Activated T-cell treated with anti-CD3 and anti-CD28 coated beads, Interleukin-2, amount 50 U/mL, for 72 hours (primary cell): ENCODE results near the gene MT3. TPM values are rescaled to one million over a fixed set of nuclear protein-coding genes. Genes with fewer than 3 reads are reported as not detected.
"Not testable (repeated sequence)": the region's sequence is repeated elsewhere in the genome, so short reads cannot be mapped to it uniquely, and the experiment has no call there.

Source experiments
- ATAC-seq, 2 donors: fragments of 150-1000 bp; cut with Tn5 transposase; replicated peaks in 1 of 2; 2 replicates each; pipeline ENCODE4 v1.10.0; 2021; ENCODE audit warnings: moderate library complexity in 2 of 2, mild to moderate bottlenecking in 1 of 2
- DNase-seq, 2 donors: peaks; one replicate each; pipeline ENCODE4 v3.0.0; 2021 to 2022; ENCODE audit warnings: mixed read lengths in 1 of 2
- H3K27ac Mint-ChIP-seq: one replicate; pipeline ENCODE4 v1.8.0; 2022; ENCODE audit warnings: mild to moderate bottlenecking, moderate library complexity, mixed read lengths
- H3K27me3 Mint-ChIP-seq: one replicate; pipeline ENCODE4 v1.8.0; 2022; ENCODE audit warnings: low read depth, mixed read lengths
- H3K36me3 Mint-ChIP-seq, 2 donors: one replicate each; pipeline ENCODE4 v1.8.0; 2022; ENCODE audit warnings: mixed read lengths in 2 of 2, mild to moderate bottlenecking in 1 of 2; ENCODE audit not compliant: insufficient read depth in 2 of 2
- H3K4me1 Mint-ChIP-seq: one replicate; pipeline ENCODE4 v1.8.0; 2022; ENCODE audit warnings: low read depth, mixed read lengths
- H3K4me3 Mint-ChIP-seq, 2 donors: one replicate each; pipeline ENCODE4 v1.8.0; 2022; ENCODE audit warnings: mild to moderate bottlenecking in 2 of 2, mixed read lengths in 2 of 2, moderate library complexity in 2 of 2
- H3K9me3 Mint-ChIP-seq, 2 donors: one replicate each; pipeline ENCODE4 v1.8.0; 2022; ENCODE audit warnings: mixed read lengths in 2 of 2
- total RNA-seq, 2 donors: library from RNA; stranded (reverse); gene quantifications; one replicate each; pipeline ENCODE4 v1.2.3, GENCODE V29; 2022

MT3 gene
- total RNA-seq, 2 donors from 2014 or later = 3.9 to 6.8 TPM

DNA sequence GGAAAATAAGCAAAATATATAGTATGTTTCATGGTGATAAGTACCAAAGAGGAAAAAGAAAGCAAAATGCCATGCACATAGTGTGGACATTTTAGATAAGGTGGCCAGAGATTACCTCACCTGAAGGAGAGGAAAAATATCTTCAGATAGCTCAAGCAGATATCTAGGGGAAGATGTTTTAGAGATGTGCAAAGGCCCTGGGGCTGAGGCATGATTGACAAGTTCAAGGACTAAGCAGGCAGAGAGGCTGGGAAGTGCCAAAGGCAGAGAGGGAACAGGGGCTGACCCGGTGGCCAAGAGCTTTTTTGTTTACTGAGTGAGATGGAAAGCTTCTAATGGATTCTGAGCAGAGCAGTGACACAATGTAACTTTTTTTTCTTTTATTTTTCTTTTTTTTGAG is 28.9 kb upstream of the MT3 start:
- Mint-ChIP-seq H3K27me3 (no peaks in the 10 kb centered on the region), H3K27ac (no peak overlapping the region), H3K4me3 (no peak overlapping the region), H3K4me1 (no peaks in the 10 kb centered on the region), H3K36me3 (no peaks in the 10 kb centered on the region), H3K9me3 (no peaks in the 10 kb centered on the region)
- ATAC-seq = no peak
- no peak for DNase-seq

DNA sequence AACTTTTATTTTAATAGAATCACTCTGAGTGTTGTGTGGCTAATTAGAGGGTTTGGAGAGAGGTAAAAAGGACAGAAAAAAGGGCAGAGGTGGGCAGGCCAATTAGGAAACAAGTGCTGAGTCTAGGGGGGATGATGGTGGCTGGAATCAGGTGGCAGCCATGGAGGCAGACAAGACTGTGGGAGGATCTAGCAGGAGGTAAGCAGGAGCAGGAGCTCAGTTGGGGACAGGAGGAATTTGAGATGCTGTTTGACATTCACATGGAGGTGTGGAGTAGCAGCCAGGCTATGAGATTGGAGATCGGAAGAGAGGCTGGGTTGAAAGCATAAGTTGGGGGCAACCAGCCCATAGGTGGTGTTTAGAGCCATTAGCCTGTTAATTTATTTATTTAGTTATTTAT is 28.2 kb upstream of the MT3 start:
- H3K27ac Mint-ChIP-seq = no peak overlapping the region
- DNase-seq = no peak

DNA sequence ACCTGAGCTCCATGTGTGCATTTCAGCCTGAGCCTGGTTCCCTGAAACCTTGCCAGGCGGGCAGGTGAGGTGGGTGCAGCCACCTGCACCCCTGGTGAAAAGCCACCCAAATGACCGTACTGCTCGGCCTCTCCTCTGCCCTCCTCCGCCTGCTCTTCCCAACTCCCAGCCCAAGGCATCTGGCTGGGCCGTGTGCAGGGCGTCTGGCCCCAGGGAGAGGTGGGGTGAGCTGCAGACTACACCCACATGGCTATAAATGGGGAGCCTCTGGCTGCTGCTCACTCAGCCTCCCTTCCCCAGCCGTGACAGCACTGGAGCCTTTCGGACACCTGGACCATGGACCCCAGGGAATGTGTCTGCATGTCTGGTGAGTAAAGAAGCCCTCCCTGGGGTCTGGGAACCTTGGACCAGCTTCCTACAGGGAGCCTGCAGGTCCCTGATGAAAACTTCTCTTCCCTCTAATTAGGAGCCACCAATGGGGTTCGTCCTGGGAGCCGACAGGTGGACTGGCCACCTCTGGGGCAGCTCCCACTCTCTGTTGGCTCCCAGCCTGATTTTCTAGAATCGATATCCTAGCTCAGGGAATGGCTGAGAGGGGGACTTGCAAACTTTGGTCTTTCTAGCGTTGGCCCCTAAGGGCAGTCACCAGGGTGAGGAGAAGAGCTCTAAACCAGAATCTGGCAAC is 24.4 kb upstream of the MT3 start, which contains the start of gene MT4:
Gene MT4 (plus strand): TSS at position 281 of the 685 bp plus-strand sequence. CDS start 56 bp downstream, at position 337.
- DNase-seq = no peak
- H3K36me3 Mint-ChIP-seq = no peaks in the 10 kb centered on the region
- ATAC-seq = no peak
- H3K4me1 Mint-ChIP-seq = no peaks in the 10 kb centered on the region
- no peak within 1 kb of the TSS for H3K4me3 Mint-ChIP-seq
- peak within 1 kb of the TSS; percentile 67 for H3K27ac Mint-ChIP-seq
- no peaks in the 10 kb centered on the region for H3K9me3 Mint-ChIP-seq
- peaks cover 6% of the 10 kb centered on the region for H3K27me3 Mint-ChIP-seq

More for the DNA sequence above, 28.2 kb upstream of the MT3 start:
- Mint-ChIP-seq H3K9me3 (no peaks in the 10 kb centered on the region), H3K4me1 (no peaks in the 10 kb centered on the region), H3K27me3 (no peaks in the 10 kb centered on the region), H3K36me3 (no peaks in the 10 kb centered on the region), H3K4me3 (no peak overlapping the region)
- no peak for ATAC-seq

DNA sequence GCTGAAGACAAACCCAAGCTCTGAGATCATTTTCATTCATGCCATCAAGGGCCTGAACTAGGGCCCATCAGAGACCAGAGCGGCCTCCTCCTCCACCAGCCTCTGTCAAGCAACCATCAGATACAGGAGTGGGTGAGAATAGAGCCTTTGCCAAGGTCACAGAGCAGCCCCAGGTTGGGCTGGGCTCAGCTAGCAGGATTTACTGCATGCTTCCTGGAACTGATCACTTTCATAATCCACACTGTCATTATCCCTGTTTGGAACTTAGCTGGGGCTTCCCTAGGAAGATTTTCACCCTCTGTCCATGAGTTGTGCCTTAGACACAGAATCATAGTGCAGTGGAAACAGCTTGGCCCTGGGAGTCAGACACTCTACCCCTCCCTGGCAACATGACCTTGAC is 19.4 kb upstream of the MT3 start:
- H3K27ac Mint-ChIP-seq = no peak overlapping the region
- H3K36me3 Mint-ChIP-seq = no peaks in the 10 kb centered on the region
- H3K4me3 Mint-ChIP-seq = no peak overlapping the region
- H3K9me3 Mint-ChIP-seq = peaks cover 1 to 2% of the 10 kb centered on the region in 2 donors
- no peaks in the 10 kb centered on the region for H3K4me1 Mint-ChIP-seq
- peaks cover 6% of the 10 kb centered on the region for H3K27me3 Mint-ChIP-seq
- no peak for ATAC-seq
- DNase-seq = no peak

DNA sequence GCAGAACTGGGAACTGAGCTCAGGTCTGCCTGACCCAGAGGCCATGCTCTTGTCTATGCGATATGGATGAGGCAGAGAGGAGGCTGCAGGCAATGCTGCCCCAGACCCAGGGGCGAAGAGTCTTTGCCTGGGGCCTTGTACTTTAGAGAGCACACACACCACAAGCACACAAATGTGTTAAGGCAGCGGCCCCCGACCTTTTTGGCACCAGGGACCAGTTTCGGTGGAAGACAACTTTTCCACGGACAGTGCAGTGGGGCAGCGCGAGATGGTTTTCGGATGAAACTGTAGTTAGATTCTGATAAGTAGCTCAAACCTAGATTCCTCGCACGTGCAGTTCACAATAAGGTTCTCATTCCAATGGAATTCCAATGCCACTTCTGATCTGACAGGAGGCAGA is 17.8 kb upstream of the MT3 start:
- no peak for ATAC-seq
- no peak for DNase-seq
- Mint-ChIP-seq H3K27ac (no peak overlapping the region), H3K9me3 (peaks cover 1 to 2% of the 10 kb centered on the region in 2 donors), H3K27me3 (peaks cover 6% of the 10 kb centered on the region), H3K4me3 (no peak overlapping the region), H3K4me1 (peaks cover 1% of the 10 kb centered on the region), H3K36me3 (no peaks in the 10 kb centered on the region)

DNA sequence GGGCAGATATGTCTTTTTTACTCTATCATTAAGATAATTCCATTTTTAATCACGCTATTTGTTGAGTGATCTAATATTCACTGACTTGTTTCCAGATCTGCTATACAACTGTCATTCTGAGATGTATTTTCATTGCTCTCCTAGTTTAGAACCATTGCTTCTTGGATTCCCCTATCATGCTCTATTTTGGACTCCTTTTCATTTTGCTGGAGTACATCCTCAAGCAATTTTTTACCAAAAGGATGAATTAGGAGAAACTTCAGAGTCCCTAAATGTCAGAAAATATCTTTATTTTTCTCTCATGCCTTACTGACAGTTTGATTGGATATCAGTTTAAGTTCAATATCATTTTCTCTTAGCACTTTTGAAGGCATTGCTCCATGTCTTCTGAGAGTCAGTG is 14.7 kb upstream of the MT3 start:
- Mint-ChIP-seq H3K4me3 (no peak overlapping the region), H3K27ac (no peak overlapping the region), H3K9me3 (peaks cover 1 to 2% of the 10 kb centered on the region in 2 donors), H3K4me1 (peaks cover 10% of the 10 kb centered on the region), H3K27me3 (no peaks in the 10 kb centered on the region), H3K36me3 (no peaks in the 10 kb centered on the region)
- DNase-seq (no peak), ATAC-seq (no peak)

DNA sequence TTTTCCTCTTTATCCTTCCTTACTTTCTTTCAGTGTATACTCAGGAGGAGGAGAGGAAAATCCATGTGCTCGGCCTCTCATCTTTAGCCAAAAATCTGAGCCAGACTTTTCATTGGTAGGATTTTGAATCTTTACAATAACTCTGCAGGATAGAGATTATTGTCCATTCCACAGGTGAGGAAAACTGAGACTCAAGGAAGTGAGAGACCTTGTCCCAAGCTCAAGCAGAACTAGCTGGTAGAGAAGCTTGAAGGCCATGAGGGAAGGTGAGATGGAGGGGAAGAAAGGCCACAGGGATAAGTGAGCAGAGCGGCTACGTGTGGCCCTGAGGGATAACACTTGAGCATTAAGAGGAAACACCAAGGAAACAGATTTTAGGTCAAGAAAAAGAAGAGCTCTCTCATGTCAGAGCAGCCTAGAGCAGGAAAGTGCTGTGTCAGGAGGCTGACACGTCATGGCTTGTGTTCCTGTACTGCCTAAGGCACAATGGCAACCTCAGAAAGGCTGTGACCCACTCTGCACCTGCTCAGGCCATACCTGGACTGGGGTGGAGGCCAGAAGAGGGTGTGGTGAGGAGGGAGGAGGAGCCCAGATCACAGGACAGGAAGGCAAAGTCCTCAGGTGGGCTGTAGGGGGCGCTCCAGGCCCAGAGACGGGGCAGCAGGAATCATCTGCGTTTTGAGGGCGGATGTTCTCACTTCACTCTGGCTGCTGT is 12.6 kb upstream of the MT3 start:
- DNase-seq (peak; percentile 89 to 92), ATAC-seq (peak; percentile 100)
- no peaks in the 10 kb centered on the region for H3K36me3 Mint-ChIP-seq
- peak overlapping the region; percentile 60 for H3K27ac Mint-ChIP-seq
- peaks cover 1 to 2% of the 10 kb centered on the region in 2 donors for H3K9me3 Mint-ChIP-seq
- H3K4me3 Mint-ChIP-seq = no peak overlapping the region
- H3K27me3 Mint-ChIP-seq = no peaks in the 10 kb centered on the region
- peaks cover 14% of the 10 kb centered on the region for H3K4me1 Mint-ChIP-seq

DNA sequence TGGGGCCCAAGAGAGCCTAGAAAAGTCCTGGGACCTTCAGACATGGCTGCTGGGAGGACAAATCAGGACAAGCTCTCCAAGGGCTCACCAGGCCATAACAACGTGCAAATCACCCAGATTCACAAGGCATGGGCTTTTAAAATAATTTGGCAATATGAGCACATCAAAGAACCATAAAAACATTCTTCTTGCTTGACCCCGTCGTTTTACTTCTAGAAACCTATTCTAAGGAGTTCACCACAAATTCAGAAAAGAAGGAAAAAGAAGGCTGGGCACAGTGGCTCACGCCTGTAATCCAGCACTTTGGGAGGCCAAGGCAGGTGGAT is 12.1 kb upstream of the MT3 start:
- Mint-ChIP-seq H3K36me3 (no peaks in the 10 kb centered on the region), H3K27me3 (no peaks in the 10 kb centered on the region), H3K9me3 (peaks cover 1 to 2% of the 10 kb centered on the region in 2 donors), H3K4me1 (peaks cover 18% of the 10 kb centered on the region), H3K27ac (peak overlapping the region; percentile 60), H3K4me3 (no peak overlapping the region)
- DNase-seq (no peak), ATAC-seq (no peak)

DNA sequence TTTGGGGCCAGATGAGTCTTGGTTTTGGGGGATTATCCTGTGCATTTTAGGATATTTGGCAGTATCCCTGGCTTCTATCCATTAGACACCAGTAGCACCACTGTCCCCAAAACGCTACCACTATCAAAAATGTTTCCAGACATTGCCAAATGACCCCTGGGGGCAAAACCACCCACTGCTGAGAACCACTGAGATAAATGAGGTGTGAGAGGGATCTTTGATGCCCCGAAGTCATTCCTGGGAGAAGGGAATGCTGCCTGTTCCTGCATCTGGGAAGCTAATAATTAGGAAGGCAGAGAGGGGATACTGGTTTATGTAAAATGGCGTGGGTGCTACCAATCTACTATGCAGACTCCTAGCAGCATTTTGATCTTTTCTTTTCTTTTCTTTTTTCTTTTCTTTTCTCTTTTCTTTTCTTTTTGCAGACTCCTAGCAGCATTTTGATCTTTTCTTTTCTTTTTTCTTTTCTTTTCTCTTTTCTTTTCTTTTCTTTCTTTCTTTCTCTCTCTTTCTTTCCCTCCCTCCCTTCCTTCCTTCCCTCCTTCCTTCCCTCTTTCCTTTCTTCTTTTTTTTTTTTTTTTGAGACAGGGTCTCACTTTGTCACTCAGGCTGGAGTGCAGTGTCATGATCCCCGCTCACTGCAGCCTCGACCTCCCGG is 8.8 kb upstream of the MT3 start:
- no peaks in the 10 kb centered on the region for H3K36me3 Mint-ChIP-seq
- H3K27ac Mint-ChIP-seq = no peak overlapping the region
- no peak overlapping the region for H3K4me3 Mint-ChIP-seq
- peaks cover 18% of the 10 kb centered on the region for H3K4me1 Mint-ChIP-seq
- DNase-seq (no peak), ATAC-seq (no peak)
- no peaks in the 10 kb centered on the region for H3K9me3 Mint-ChIP-seq
- H3K27me3 Mint-ChIP-seq = no peaks in the 10 kb centered on the region

DNA sequence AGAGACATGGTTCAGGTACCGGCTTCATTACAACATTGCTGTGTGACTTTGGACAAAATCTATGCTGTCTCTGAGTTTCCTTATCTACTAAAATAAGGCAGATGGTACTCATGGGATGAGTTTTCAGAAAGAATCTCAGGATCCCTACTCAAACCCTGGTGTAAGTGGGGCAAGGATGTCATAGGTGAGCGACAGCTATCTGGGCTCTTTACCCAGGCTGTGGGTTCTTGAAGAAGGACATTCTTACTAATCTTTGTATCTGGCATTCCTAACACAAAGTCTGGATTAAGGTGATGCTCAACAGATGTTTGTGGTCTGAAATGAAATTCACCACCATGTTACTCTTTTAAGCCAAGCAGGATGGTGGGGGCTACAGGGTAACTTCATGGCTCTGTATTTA is 6.4 kb upstream of the MT3 start:
- DNase-seq, H3K4me3 Mint-ChIP-seq, H3K9me3 Mint-ChIP-seq, H3K27ac Mint-ChIP-seq, H3K4me1 Mint-ChIP-seq, ATAC-seq, H3K36me3 Mint-ChIP-seq: not testable (repeated sequence)
- peaks cover 14% of the 10 kb centered on the region for H3K27me3 Mint-ChIP-seq

DNA sequence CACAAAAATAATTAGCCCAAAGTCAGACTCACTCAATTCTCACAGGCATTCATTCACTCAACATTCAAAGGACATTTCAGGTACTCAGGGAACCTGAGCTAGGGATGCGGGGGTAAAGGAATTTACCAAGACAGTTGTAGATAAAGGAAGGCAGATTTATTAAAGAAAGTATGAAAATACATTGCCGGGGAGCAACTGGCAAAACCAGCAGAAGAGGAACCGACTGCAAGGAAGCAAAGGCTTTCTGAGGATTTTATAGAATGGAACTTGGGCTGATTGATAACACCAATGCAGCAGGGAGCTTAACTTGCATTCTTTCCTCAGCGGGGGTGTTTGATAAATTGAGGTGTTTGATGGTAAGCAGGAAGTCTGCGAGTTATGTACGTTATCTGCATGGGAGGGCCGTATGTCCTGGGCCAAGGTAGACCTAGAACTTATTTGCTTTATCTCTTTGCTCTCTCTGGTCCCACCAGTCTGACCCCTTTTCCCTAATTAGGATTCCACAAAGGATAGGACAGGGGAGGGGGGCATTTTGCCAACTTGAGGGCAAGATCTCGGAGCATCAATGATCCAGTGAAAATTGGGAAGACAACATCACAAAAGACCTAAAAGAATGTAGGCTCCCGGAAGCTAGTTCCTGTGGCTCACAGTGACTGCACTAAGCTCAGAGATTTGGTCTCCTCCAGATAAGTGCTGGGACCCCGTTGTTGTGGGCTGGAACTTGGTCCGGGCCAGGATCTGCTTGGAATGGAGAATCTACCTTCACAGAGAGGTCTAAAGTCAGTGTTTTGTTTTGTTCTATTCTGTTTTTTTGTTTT is 5.8 kb upstream of the MT3 start:
- Mint-ChIP-seq H3K4me3 (no peak overlapping the region), H3K27me3 (peaks cover 20% of the 10 kb centered on the region)

DNA sequence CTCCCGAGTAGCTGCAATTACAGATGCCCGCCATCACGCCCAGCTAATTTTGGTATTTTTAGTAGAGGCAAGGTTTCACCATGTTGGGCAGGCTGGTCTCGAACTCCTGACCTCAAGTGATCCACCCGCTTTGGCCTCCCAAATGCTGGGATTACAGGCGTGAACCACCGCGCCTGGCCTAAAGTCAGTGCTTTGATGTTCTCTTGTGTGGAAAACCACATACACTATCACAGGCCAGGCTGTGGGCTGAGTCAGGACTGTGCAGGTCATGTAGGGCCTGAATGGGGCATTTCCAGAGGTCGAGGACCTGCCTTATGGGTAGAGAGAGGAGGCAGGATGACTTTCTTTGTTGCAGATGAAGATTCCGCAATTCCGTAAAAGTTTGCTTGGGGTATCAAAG is 5.1 kb upstream of the MT3 start:
- Mint-ChIP-seq H3K27ac (no peak overlapping the region), H3K27me3 (peaks cover 26% of the 10 kb centered on the region), H3K36me3 (no peaks in the 10 kb centered on the region), H3K4me3 (no peak overlapping the region), H3K9me3 (no peaks in the 10 kb centered on the region), H3K4me1 (peaks cover 12% of the 10 kb centered on the region)
- DNase-seq = no peak
- no peak for ATAC-seq

More for the DNA sequence above, 5.8 kb upstream of the MT3 start:
- no peak overlapping the region for H3K27ac Mint-ChIP-seq
- ATAC-seq (no peak), DNase-seq (no peak)
- peaks cover 8% of the 10 kb centered on the region for H3K4me1 Mint-ChIP-seq
- H3K9me3 Mint-ChIP-seq = no peaks in the 10 kb centered on the region
- H3K36me3 Mint-ChIP-seq = no peaks in the 10 kb centered on the region

DNA sequence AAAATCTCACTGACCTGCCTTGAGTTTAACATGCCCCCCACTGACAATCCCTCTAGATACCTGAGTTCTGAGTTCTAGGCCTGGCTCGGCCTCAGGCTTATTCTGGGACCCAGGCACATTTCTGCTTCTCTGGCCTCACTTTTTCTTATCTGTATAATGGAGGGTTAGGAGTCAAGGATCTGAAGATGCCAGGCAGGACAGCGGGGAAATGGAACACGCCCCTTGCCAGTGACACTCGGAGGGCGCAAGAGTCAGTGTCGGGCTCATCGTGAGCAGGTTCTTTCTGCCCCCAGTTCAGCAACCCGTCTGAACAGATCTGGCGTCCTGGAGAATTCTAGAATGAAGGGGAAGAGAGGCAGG is 567 bp upstream of the MT3 start:
- ATAC-seq (peak in 1 of 2 donors; percentile 8), DNase-seq (no peak)
- Mint-ChIP-seq H3K4me3 (peak overlapping the region; percentile 90), H3K27me3 (peaks cover 45% of the 10 kb centered on the region), H3K36me3 (no peaks in the 10 kb centered on the region), H3K4me1 (peaks cover 14% of the 10 kb centered on the region), H3K9me3 (no peaks in the 10 kb centered on the region), H3K27ac (no peak overlapping the region)
